ENCODE data around the gene TGFBR3L.

Gene TGFBR3L

DNA sequence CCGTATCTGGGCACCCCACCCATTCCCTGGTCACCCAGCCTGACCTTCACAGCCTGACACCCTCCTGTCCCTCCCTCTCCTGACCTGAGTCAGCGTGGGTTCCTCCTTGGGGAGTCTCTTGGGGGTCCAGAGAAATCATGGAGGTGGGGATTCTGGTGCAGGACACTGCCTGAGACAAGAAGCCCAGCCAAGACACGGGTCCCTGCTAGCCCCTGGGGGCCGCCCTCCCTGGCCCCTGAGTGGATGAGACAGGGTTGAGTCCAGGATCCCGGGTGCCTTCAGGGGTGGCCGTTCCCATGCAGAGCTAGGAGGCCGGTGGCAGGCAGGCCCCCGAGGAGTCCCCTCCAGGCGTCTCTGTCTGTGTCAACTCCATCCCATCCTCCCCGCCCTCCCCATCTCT, 9.4 kb upstream of the TGFBR3L start:
- DNase-seq (ENCODE audit: low read depth), result no peak
- TF ChIP-seq CTCF (IDR thresholded peaks at IDR 0.05; ENCODE audit: insufficient read depth, low read depth, low read length, missing control alignments), result no peak
- H3K4me3 ChIP-seq (ENCODE audit: low read length), result peak overlapping the region; percentile 88

DNA sequence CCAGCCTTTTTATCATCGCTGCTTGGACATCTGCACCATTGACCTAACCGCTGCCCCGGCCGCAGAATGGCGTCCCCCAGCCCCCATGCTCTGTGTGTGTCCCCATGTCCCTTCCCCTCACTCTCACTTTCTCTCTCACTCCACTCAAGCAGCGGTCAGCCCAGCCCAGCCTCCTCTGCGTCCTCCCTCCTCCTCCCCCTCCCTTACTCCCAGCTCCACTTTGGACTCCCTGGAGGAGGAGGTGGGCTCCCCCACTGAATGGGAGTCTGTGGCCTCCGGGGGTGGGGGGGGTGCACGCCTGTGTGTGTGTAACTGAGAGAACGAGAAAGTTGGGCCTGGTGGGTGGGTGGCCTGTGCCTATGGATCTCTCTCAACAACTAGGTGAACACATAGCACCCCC, 8.8 kb upstream of the TGFBR3L start:
- TF ChIP-seq CTCF (IDR thresholded peaks at IDR 0.05; ENCODE audit: insufficient read depth, low read depth, low read length, missing control alignments), result no peak
- no peak overlapping the region for H3K4me3 ChIP-seq (ENCODE audit: low read length)
- DNase-seq (ENCODE audit: low read depth), result no peak

DNA sequence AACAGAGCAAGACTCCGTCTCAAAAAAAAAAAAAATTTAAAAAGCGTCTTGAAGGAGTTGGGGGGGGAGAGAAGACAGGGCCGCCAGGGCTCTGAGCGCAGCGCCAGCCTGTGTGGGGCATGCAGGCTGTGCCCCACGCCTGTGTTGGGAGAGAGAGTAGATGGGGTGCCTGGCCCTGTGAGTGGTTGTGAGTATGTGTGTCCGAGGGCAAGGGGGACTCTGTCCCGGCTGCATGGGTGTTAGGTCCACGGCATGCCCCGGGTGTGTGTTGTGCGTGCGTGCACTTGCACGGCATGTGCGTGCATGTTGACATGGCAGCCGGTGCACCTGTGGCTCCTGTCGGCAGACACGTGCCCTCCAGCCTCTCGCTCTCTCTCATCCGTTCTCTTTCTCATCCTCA, 7.5 kb upstream of the TGFBR3L start:
- no peak for DNase-seq (ENCODE audit: low read depth)
- no peak for TF ChIP-seq CTCF (IDR thresholded peaks at IDR 0.05; ENCODE audit: insufficient read depth, low read depth, low read length, missing control alignments)
- no peak overlapping the region for H3K4me3 ChIP-seq (ENCODE audit: low read length)

GRCh38 chr19:7907544-7907943, 7.1 kb upstream of the TGFBR3L start:
- TF ChIP-seq CTCF (IDR thresholded peaks at IDR 0.05; ENCODE audit: insufficient read depth, low read depth, low read length, missing control alignments), result no peak
- no peak overlapping the region for H3K4me3 ChIP-seq (ENCODE audit: low read length)
- DNase-seq (ENCODE audit: low read depth), result no peak

GRCh38 chr19:7908078-7908699, 6.4 kb upstream of the TGFBR3L start:
- no peak for DNase-seq (ENCODE audit: low read depth)
- no peak overlapping the region for H3K4me3 ChIP-seq (ENCODE audit: low read length)
- no peak for TF ChIP-seq CTCF (IDR thresholded peaks at IDR 0.05; ENCODE audit: insufficient read depth, low read depth, low read length, missing control alignments)

GRCh38 chr19:7908742-7909461, 5.7 kb upstream of the TGFBR3L start:
- DNase-seq (ENCODE audit: low read depth), result no peak
- no peak for TF ChIP-seq CTCF (IDR thresholded peaks at IDR 0.05; ENCODE audit: insufficient read depth, low read depth, low read length, missing control alignments)
- no peak overlapping the region for H3K4me3 ChIP-seq (ENCODE audit: low read length)
